OCI-LY1 (cell line): Measurements from ENCODE around the gene ZNF816.
"Not testable (repeated sequence)": the region's sequence is repeated elsewhere in the genome, so short reads cannot be mapped to it uniquely, and the experiment has no call there.

Experiments
- EZH2 ChIP-seq: fragments of 200-600 bp; sonication (generic), shearing (Covaris generic); IDR thresholded peaks from 2 replicates; pipeline ENCODE4 v1.8.0; 2017; ENCODE audit warnings: borderline replicate concordance, mixed run types, mild to moderate bottlenecking, antibody characterized with exemption, low read length, moderate library complexity, mixed read lengths
- TF ChIP-seq, protein P1 (sequence below): fragments of 200-600 bp; sonication (generic), shearing (Covaris generic); IDR thresholded peaks from 2 replicates; pipeline ENCODE4 v1.5.1; 2017; ENCODE audit warnings: mild to moderate bottlenecking, antibody characterized with exemption, low read length, moderate library complexity, mixed read lengths

DNA sequence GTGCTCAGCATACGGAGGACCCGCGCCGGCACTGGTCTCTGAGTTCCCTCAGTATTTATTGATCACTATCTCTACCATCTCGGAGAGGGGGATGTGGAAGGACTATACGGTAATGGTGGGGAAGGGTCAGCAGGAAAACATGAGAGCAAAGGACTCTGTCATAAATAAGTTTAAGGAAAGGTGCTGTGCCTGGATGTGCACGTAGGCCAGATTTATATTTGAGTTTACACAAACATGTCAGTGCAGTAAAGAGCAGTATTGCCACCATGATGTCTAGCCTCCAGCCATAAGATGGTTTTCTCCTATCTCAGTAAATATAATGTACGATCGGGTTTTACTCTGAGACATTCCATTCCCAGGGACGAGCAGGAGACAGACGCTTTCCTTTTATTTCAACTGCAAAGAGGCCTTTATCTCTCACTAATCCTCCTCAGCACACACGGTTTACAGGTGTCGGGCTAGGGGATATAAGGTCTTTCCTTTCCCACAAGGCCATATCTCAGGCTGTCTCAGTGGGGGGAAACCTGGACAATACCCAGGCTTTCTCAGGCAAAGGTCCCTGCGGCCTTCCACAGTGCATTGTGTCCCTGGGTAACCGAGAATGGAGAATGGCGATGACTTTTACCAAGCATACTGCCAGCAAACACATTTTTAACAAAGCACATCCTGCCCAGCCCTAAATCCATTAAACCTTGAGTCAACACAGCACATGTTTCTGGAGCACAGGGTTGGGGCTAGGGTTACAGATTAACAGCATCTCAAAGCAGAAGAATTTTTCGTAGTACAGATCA is 17.8 kb downstream of the ZNF816 start:
- TF ChIP-seq, protein P1, sequence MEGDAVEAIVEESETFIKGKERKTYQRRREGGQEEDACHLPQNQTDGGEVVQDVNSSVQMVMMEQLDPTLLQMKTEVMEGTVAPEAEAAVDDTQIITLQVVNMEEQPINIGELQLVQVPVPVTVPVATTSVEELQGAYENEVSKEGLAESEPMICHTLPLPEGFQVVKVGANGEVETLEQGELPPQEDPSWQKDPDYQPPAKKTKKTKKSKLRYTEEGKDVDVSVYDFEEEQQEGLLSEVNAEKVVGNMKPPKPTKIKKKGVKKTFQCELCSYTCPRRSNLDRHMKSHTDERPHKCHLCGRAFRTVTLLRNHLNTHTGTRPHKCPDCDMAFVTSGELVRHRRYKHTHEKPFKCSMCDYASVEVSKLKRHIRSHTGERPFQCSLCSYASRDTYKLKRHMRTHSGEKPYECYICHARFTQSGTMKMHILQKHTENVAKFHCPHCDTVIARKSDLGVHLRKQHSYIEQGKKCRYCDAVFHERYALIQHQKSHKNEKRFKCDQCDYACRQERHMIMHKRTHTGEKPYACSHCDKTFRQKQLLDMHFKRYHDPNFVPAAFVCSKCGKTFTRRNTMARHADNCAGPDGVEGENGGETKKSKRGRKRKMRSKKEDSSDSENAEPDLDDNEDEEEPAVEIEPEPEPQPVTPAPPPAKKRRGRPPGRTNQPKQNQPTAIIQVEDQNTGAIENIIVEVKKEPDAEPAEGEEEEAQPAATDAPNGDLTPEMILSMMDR: not testable (repeated sequence)
- not testable (repeated sequence) for TF ChIP-seq EZH2
